HUES48 (cell line): ENCODE results near the gene SLC16A10.
A peak's percentile ranks its signal among the peaks of the same experiment; 100 is the strongest.
"Not testable (repeated sequence)": the region's sequence is repeated elsewhere in the genome, so short reads cannot be mapped to it uniquely, and the experiment has no call there.

Experiments used
- H3K27ac ChIP-seq: one replicate; pipeline ENCODE4 v1.7.0; 2013; ENCODE audit warnings: low read depth, low read length, inconsistent platforms
- H3K27me3 ChIP-seq: 2 replicates; pipeline ENCODE4 v1.6.1; 2013; ENCODE audit warnings: mild to moderate bottlenecking, low read length; ENCODE audit not compliant: control insufficient read depth, insufficient read depth
- H3K36me3 ChIP-seq: 2 replicates; pipeline ENCODE4 v1.6.1; 2013; ENCODE audit warnings: low read length; ENCODE audit not compliant: control insufficient read depth, insufficient read depth
- H3K4me1 ChIP-seq: 2 replicates; pipeline ENCODE4 v1.6.1; 2013; ENCODE audit warnings: mild to moderate bottlenecking, low read length; ENCODE audit not compliant: control insufficient read depth, insufficient read depth
- H3K4me3 ChIP-seq: 2 replicates; pipeline ENCODE4 v1.5.1; 2013; ENCODE audit warnings: mild to moderate bottlenecking, low read depth, low read length
- H3K9ac ChIP-seq: 2 replicates; pipeline ENCODE4 v1.6.1; 2013; ENCODE audit warnings: mild to moderate bottlenecking, low read depth, low read length, moderate library complexity
- H3K9me3 ChIP-seq: 2 replicates; pipeline ENCODE4 v1.6.1; 2013; ENCODE audit warnings: low read length; ENCODE audit not compliant: control insufficient read depth, insufficient read depth

The SLC16A10 gene

DNA sequence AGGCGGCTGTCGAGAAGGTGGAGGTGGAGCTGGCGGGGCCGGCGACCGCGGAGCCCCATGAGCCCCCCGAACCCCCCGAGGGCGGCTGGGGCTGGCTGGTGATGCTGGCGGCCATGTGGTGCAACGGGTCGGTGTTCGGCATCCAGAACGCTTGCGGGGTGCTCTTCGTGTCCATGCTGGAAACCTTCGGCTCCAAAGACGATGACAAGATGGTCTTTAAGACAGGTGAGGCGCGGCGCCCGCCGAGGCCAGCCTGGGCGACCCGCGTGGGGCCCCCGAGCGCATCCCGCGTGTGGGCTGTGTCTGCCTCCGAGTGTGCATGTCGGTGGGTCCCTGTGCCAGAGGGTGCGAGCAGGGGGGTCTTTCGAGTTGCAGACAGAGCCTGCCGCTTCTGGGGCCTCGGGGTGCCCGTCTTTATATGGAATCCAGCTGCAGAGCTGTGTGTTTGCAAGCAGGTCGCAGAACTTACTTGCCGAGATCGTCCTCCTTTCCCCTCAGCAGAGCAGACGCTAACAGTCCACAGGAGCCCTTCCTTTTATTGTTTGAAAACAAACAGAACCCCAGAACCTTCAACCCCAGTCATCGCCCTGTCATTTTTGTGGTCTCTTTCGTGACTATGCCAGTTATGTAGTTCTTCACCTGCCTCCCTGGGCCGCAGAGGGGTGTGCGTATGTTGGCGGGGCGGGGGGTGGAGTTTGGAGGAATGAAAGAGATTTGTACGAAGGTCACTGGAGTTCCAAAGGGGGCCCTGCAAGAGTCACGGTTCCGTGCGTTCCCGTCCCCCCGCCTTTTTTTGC lies 766 bp downstream of the SLC16A10 start:
- Histone ChIP-seq H3K9ac (peak overlapping the region; percentile 50), H3K4me3 (peak overlapping the region; percentile 83), H3K9me3 (no peaks in the 10 kb centered on the region), H3K27ac (no peak overlapping the region), H3K4me1 (peaks cover 35% of the 10 kb centered on the region), H3K36me3 (no peaks in the 10 kb centered on the region), H3K27me3 (peaks cover 26% of the 10 kb centered on the region)

DNA sequence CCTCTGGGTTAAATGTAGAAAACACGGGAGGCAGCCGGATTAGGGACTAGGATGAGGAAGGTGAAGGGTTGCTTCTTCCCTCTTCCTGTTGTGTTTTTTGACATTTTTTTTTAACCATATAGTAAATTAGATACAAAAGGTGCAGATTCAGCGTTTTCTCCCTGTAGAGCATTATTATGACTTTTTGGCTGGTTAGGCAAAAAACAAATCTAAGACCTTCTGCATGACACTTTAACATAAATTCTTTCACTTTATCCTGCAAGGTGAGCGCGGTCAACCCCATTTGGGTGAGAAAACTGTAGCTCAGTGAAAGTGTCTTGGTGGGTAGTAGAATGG lies 1.3 kb downstream of the SLC16A10 start:
- Histone ChIP-seq H3K27me3 (peaks cover 26% of the 10 kb centered on the region), H3K9me3 (no peaks in the 10 kb centered on the region), H3K9ac (peak overlapping the region; percentile 50; the same call in 1 of the 2 replicates), H3K4me3 (peak overlapping the region; percentile 83), H3K27ac (no peak overlapping the region), H3K4me1 (peaks cover 35% of the 10 kb centered on the region), H3K36me3 (no peaks in the 10 kb centered on the region)

DNA sequence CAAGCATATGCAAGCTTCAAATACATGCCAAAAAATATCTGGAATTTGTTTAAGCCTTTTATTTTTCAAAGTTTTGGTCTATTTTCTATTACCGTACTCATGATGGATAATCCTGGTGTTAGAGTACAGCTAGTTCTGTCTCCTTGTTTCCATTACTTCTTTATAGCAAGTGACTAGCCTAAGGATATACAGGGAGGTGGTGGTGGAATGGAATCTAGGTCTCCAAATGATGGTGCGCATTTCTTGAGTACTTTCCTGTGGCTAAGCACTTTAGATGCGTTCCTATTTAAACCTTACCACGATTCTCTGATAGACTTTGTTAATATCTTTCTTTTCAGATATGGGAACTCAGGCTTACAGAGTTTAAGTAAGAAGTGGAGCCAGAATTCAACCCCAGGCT lies 3.5 kb downstream of the SLC16A10 start:
- no peaks in the 10 kb centered on the region for H3K36me3 ChIP-seq
- H3K27ac ChIP-seq = no peak overlapping the region
- H3K9ac ChIP-seq = no peak overlapping the region
- peaks cover 26% of the 10 kb centered on the region for H3K27me3 ChIP-seq
- peaks cover 35% of the 10 kb centered on the region for H3K4me1 ChIP-seq
- no peaks in the 10 kb centered on the region for H3K9me3 ChIP-seq
- peak overlapping the region; percentile 83; the same call in 1 of the 2 replicates for H3K4me3 ChIP-seq

DNA sequence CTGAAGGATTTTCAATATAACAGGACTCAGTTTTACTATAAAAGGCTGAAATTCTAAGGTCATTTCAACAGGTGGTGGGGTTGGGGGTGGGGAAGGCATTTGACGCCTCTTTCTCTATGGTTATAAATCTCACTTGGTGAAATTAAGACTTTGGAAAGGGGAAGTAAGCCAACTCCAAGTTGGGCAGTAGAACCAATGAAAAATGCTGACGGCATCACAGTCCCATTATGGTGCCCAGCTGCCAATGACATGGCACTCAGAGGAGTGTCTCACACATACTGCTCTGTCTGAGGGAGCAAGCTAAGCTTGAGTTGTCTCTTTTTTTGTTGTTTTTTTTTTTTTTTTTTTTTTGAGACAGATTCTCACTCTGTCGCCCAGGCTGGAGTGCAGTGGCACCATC lies 4.7 kb downstream of the SLC16A10 start:
- no peak overlapping the region for H3K4me3 ChIP-seq
- no peak overlapping the region for H3K27ac ChIP-seq
- H3K4me1 ChIP-seq = peaks cover 35% of the 10 kb centered on the region
- H3K9ac ChIP-seq = no peak overlapping the region
- H3K27me3 ChIP-seq = peaks cover 13% of the 10 kb centered on the region
- H3K36me3 ChIP-seq = no peaks in the 10 kb centered on the region
- no peaks in the 10 kb centered on the region for H3K9me3 ChIP-seq

DNA sequence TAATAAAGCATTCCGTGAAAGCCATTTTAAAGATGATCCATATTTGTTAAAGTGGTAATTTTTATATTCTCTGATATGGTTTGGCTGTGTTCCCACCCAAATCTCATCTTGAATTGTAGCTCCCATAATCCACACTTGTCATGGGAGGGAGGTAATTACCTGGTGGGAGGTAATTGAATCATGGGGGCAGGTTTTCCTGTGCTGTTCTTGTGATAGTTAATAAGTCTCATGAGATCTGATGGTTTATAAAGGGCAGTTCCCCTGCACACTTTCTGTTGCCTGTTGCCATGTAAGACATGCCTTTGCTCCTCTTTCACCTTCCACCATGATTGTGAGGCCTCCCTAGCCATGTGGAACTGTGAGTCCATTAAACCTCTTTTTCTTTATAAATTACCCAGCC lies 8.2 kb downstream of the SLC16A10 start:
- H3K9ac ChIP-seq, H3K27ac ChIP-seq, H3K4me3 ChIP-seq, H3K36me3 ChIP-seq, H3K27me3 ChIP-seq, H3K9me3 ChIP-seq: not testable (repeated sequence)
- H3K4me1 ChIP-seq = peaks cover 16% of the 10 kb centered on the region

DNA sequence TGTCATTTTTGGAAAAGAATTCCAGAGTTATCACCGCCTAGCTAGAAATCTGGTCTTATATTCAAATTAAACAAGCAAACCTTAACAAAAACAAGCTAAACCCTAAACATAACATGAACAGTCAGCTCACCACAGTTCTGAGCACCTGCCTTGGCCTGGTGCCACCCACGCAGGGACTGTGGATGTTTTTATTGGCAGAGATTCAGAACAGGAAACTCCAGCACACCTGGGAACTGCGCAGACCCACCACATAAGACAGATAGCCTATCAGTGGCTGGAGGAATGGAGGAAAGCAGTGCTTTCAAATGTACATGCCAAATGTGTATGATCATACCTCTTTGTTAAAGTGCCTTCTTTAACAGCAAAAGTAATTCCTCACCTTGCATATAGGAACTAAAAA lies 8.9 kb downstream of the SLC16A10 start:
- no peak overlapping the region for H3K27ac ChIP-seq
- H3K36me3 ChIP-seq = no peaks in the 10 kb centered on the region

DNA sequence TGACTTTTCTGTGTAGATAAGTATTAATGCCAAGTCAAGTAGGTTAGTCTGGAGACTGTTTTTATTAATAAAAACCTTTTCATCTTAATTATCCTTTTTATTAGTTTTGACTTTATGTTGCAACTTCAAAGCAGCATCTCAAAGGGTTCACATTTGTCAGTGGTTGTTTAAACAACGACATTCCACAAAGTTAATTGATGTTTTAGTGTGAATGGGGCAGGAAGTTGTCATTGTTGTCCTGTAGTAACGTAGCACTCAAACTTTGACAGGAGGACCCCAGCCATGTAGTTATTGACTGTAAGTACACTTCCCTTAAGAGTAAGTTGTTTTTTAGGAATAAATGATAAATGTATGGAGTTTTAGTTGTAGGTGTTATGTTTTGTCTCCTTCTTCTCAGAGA lies 11.3 kb downstream of the SLC16A10 start:
- no peaks in the 10 kb centered on the region for H3K4me1 ChIP-seq
- H3K27me3 ChIP-seq = no peaks in the 10 kb centered on the region
- H3K27ac ChIP-seq = no peak overlapping the region
- H3K36me3 ChIP-seq = no peaks in the 10 kb centered on the region
- H3K9ac ChIP-seq = no peak overlapping the region
- H3K9me3 ChIP-seq = no peaks in the 10 kb centered on the region
- no peak overlapping the region for H3K4me3 ChIP-seq

More for the DNA sequence above, 8.9 kb downstream of the SLC16A10 start:
- Histone ChIP-seq H3K9ac (no peak overlapping the region), H3K4me3 (no peak overlapping the region), H3K4me1 (peaks cover 8% of the 10 kb centered on the region), H3K27me3 (no peaks in the 10 kb centered on the region), H3K9me3 (no peaks in the 10 kb centered on the region)

DNA sequence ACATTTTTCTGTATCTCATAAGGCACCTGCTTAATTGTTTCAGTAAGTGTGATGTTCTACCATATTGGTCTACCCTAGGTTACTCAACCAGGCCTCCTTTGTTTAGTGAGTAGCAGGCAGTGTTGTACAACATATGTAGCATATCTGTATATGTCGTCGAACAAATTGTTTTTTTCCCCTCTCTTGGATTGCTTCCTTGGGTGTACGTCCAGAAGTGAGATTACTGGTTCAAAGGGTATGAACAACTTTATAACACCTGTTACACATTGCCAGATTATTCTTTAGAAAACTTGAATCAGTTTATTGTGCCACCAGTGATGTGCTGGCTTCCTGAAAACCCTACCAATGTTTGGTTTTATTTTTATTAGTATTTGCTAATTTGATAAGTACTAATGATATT lies 14.7 kb downstream of the SLC16A10 start:
- Histone ChIP-seq H3K36me3 (no peaks in the 10 kb centered on the region), H3K9me3 (no peaks in the 10 kb centered on the region), H3K4me3 (no peak overlapping the region), H3K4me1 (no peaks in the 10 kb centered on the region), H3K27ac (no peak overlapping the region), H3K27me3 (no peaks in the 10 kb centered on the region), H3K9ac (no peak overlapping the region)

DNA sequence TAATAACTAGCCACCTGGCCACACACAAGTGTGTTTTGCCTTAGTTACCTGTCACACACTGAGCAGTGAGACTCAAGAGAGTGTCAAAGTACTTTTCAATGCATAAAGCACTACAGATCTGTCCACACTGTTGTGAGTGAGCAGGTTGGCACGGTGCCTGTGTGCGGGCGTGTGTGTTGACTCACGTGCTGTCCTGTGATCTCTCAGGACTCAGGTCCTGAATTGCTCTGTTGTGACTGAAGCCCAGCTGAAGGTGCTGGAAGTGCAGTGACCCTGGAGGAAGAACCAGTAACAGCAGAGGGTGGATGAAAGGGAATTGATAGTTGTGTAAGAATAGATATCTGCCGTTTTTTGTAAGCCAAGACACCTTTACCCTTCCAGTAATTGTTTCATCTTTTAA lies 18.3 kb downstream of the SLC16A10 start:
- H3K27ac ChIP-seq = no peak overlapping the region
- H3K36me3 ChIP-seq = no peaks in the 10 kb centered on the region
- H3K9me3 ChIP-seq = no peaks in the 10 kb centered on the region; the same call in 1 of the 2 replicates
- no peaks in the 10 kb centered on the region for H3K4me1 ChIP-seq
- H3K9ac ChIP-seq = no peak overlapping the region
- H3K4me3 ChIP-seq = no peak overlapping the region
- H3K27me3 ChIP-seq = no peaks in the 10 kb centered on the region

DNA sequence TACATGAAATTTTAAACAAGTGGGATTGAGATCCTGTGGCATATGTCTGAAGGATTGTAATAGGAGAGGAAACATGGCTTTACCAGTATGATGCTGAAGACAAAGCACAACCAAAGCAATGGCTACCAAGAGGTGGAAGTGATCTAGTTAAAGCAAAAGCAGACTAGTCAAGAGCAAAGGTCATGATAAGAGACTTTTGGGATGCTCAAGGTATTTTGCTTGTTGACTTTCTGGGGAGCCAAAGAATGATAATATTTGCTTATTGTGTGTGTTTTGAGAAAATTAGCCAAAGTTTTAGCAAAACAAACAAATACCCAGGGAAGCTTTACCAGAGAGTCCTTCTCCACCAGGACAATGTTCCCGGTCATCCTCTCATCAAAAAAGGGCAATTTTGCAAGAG lies 20.3 kb downstream of the SLC16A10 start:
- no peaks in the 10 kb centered on the region for H3K36me3 ChIP-seq
- no peaks in the 10 kb centered on the region for H3K27me3 ChIP-seq
- no peaks in the 10 kb centered on the region for H3K4me1 ChIP-seq
- H3K9me3 ChIP-seq = no peaks in the 10 kb centered on the region; the same call in 1 of the 2 replicates
- H3K4me3 ChIP-seq = no peak overlapping the region
- H3K27ac ChIP-seq = no peak overlapping the region
- no peak overlapping the region for H3K9ac ChIP-seq

DNA sequence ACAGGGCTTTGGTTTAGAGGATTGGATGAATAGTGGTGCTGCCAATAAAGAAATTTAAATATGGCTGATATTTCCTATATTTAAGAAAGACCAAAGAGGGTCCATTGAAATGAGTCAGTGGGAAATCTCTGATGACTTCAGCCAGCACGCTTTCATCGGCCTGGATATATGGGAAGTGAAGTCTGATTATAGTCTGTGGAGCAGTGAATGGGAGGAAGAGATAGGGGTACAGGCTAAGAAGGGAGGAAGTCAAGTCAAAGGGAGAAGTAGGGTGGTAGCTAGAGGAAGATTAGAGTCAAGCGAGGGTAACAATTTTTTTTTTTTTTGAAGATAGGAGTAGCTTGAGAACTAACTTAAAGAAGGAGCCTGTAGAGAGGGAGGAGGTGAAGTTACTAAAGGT lies 22.7 kb downstream of the SLC16A10 start:
- Histone ChIP-seq H3K27me3 (no peaks in the 10 kb centered on the region), H3K4me1 (peaks cover 12% of the 10 kb centered on the region), H3K9ac (no peak overlapping the region), H3K4me3 (no peak overlapping the region), H3K36me3 (no peaks in the 10 kb centered on the region), H3K27ac (no peak overlapping the region), H3K9me3 (no peaks in the 10 kb centered on the region; the same call in 1 of the 2 replicates)
